ENCODE data around the gene CNMD. TPM values are rescaled to one million over a fixed set of nuclear protein-coding genes. Genes with fewer than 3 reads are reported as not detected.
A peak's percentile ranks its signal among the peaks of the same experiment; 100 is the strongest.

CNMD gene
- total RNA-seq, 1 donor from 2014 or later, result not detected

- no peak overlapping the region for H3K4me3 ChIP-seq (ENCODE audit: low read depth, low read length)
- DNase-seq (ENCODE audit: low read depth), result no peak
- FAIRE-seq, result no peak
- TF ChIP-seq, protein P1, sequence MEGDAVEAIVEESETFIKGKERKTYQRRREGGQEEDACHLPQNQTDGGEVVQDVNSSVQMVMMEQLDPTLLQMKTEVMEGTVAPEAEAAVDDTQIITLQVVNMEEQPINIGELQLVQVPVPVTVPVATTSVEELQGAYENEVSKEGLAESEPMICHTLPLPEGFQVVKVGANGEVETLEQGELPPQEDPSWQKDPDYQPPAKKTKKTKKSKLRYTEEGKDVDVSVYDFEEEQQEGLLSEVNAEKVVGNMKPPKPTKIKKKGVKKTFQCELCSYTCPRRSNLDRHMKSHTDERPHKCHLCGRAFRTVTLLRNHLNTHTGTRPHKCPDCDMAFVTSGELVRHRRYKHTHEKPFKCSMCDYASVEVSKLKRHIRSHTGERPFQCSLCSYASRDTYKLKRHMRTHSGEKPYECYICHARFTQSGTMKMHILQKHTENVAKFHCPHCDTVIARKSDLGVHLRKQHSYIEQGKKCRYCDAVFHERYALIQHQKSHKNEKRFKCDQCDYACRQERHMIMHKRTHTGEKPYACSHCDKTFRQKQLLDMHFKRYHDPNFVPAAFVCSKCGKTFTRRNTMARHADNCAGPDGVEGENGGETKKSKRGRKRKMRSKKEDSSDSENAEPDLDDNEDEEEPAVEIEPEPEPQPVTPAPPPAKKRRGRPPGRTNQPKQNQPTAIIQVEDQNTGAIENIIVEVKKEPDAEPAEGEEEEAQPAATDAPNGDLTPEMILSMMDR (IDR thresholded peaks at IDR 0.05; ENCODE audit: insufficient read depth, low read length, severe bottlenecking), result no peak
- H3K27me3 ChIP-seq (ENCODE audit: control insufficient read depth, insufficient read depth, low read length), result no peaks in the 10 kb centered on the region
- H3K36me3 ChIP-seq (ENCODE audit: control insufficient read depth, insufficient read depth, low read length), result peaks cover 2% of the 10 kb centered on the region
Observed at GRCh38 chr13:52677823-52678222, 61.8 kb downstream of the CNMD start.

GRCh38 chr13:52673465-52673864, 66.2 kb downstream of the CNMD start:
- no peak for DNase-seq (ENCODE audit: low read depth)
- H3K36me3 ChIP-seq (ENCODE audit: control insufficient read depth, insufficient read depth, low read length), result no peaks in the 10 kb centered on the region

DNA sequence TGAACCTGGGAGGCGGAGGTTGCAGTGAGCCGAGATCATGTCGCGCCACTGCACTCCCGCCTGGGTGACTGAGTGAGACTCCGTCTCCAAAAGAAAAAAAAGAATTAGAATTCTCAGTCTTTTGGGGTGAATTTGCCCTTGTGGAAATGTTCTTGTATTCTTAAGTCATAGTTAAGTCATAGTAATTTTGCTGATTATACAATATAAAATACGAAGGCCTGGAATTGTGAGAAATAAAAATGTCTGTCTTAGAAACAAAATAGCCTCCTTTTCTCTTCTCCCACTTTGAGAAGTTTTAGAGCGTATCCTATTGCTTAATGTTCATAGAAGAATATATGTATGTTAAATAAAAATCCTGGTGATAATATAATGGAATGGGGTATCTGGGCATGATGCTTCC, 68.9 kb downstream of the CNMD start:
- no peak for FAIRE-seq
- TF ChIP-seq, protein P1 (IDR thresholded peaks at IDR 0.05; ENCODE audit: insufficient read depth, low read length, severe bottlenecking), result no peak
- H3K27me3 ChIP-seq (ENCODE audit: control insufficient read depth, insufficient read depth, low read length), result no peaks in the 10 kb centered on the region
- no peak for DNase-seq (ENCODE audit: low read depth)
- peaks cover 3% of the 10 kb centered on the region for H3K36me3 ChIP-seq (ENCODE audit: control insufficient read depth, insufficient read depth, low read length)
- no peak overlapping the region for H3K4me3 ChIP-seq (ENCODE audit: low read depth, low read length)

More at GRCh38 chr13:52673465-52673864, 66.2 kb downstream of the CNMD start:
- H3K4me3 ChIP-seq (ENCODE audit: low read depth, low read length), result no peak overlapping the region
- H3K27me3 ChIP-seq (ENCODE audit: control insufficient read depth, insufficient read depth, low read length), result no peaks in the 10 kb centered on the region
- FAIRE-seq, result no peak
- TF ChIP-seq, protein P1 (IDR thresholded peaks at IDR 0.05; ENCODE audit: insufficient read depth, low read length, severe bottlenecking), result no peak

- no peaks in the 10 kb centered on the region for H3K27me3 ChIP-seq (ENCODE audit: control insufficient read depth, insufficient read depth, low read length)
- no peak overlapping the region for H3K4me3 ChIP-seq (ENCODE audit: low read depth, low read length)
- peaks cover 3% of the 10 kb centered on the region for H3K36me3 ChIP-seq (ENCODE audit: control insufficient read depth, insufficient read depth, low read length)
- no peak for DNase-seq (ENCODE audit: low read depth)
- TF ChIP-seq, protein P1 (IDR thresholded peaks at IDR 0.05; ENCODE audit: insufficient read depth, low read length, severe bottlenecking), result no peak
- no peak for FAIRE-seq
Observed at GRCh38 chr13:52669677-52670076, 69.9 kb downstream of the CNMD start.

DNA sequence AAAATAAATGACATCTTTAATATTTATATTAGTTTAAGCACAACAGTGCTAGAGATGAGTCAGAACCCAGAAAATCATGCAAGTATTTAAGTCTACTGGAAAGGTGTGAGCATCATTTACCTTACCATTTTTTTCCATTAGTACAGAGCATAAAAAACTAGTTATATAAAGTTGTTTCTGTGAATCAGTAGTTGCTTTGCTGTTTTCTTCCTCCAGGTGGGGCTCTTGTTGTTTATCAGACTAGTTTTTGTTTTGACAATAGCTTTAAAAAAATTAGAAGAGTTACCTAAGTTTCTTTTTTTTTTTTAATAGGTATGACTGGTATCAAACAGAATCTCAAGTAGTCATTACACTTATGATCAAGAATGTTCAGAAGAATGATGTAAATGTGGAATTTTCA, 74.3 kb downstream of the CNMD start:
- DNase-seq (ENCODE audit: low read depth), result peak; percentile 60
- H3K27me3 ChIP-seq (ENCODE audit: control insufficient read depth, insufficient read depth, low read length), result no peaks in the 10 kb centered on the region
- peaks cover 3% of the 10 kb centered on the region for H3K36me3 ChIP-seq (ENCODE audit: control insufficient read depth, insufficient read depth, low read length)
- no peak overlapping the region for H3K4me3 ChIP-seq (ENCODE audit: low read depth, low read length)
- no peak for FAIRE-seq
- TF ChIP-seq, protein P1 (IDR thresholded peaks at IDR 0.05; ENCODE audit: insufficient read depth, low read length, severe bottlenecking), result peak; percentile 29

DNA sequence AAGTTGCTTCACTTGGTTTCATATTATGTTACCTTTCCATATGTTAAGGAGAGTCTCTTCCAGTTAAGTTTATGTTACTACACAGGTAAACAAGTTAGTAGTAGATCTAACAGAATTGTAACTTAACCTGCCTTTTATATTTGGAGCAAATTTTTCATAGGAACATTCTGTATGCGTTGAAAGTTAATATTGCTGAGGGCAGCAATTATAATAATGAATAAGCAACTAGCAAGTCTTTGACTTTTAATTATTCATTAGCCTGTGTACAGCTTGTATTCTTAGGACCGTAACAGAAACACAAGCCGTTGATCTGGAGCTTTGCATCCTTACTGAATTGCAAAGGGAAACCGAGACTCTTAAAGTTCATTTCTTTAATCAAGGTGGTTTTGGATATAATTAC, 75.3 kb downstream of the CNMD start:
- Histone ChIP-seq H3K36me3 (ENCODE audit: control insufficient read depth, insufficient read depth, low read length) (peaks cover 3% of the 10 kb centered on the region), H3K27me3 (ENCODE audit: control insufficient read depth, insufficient read depth, low read length) (no peaks in the 10 kb centered on the region), H3K4me3 (ENCODE audit: low read depth, low read length) (no peak overlapping the region)
- FAIRE-seq (no peak), DNase-seq (ENCODE audit: low read depth) (no peak)
- TF ChIP-seq, protein P1 (IDR thresholded peaks at IDR 0.05; ENCODE audit: insufficient read depth, low read length, severe bottlenecking), result no peak
